K562 (cell line): ENCODE data around the gene ADAM22. TPM values are rescaled to one million over a fixed set of nuclear protein-coding genes. Genes with fewer than 3 reads are reported as not detected.

ENCODE experiments used
- ATF4 ChIP-seq: fragments of 450-650 bp; formaldehyde crosslinking; IDR thresholded peaks from 2 replicates; pipeline ENCODE4 v1.4.0; 2022; ENCODE audit warnings: mild to moderate bottlenecking, moderate library complexity
- CBX3 ChIP-seq, 2 experiments: IDR thresholded peaks; 1 replicate in 1 of 2; 2 replicates in 1 of 2; pipeline ENCODE4 v1.6.1; 2012; ENCODE audit warnings: inconsistent platforms in 2 of 2, low read length in 2 of 2, borderline replicate concordance in 1 of 2, control low read depth in 1 of 2
- LARP7 ChIP-seq: fragments of 450-650 bp; IDR thresholded peaks from 2 replicates; pipeline ENCODE4 v1.6.1; 2016
- NCOA1 ChIP-seq: fragments of 450-650 bp; IDR thresholded peaks from 2 replicates; pipeline ENCODE4 v1.6.1; 2016; ENCODE audit warnings: low read depth
- NEUROD1 ChIP-seq: fragments of 150-350 bp; IDR thresholded peaks from 2 replicates; pipeline ENCODE4 v1.6.1; 2014; ENCODE audit warnings: borderline replicate concordance, low read length, low read depth; ENCODE audit not compliant: partially characterized antibody
- NFIC ChIP-seq: fragments of 450-650 bp; IDR thresholded peaks from 2 replicates; pipeline ENCODE4 v1.6.1; 2017; ENCODE audit warnings: mild to moderate bottlenecking, inconsistent platforms
- SAP30 ChIP-seq: fragments of 200-600 bp; sonication (generic); IDR thresholded peaks from 2 replicates; pipeline ENCODE4 v1.6.1; 2012; ENCODE audit warnings: borderline replicate concordance, low read depth, mild to moderate bottlenecking, moderate library complexity, low read length, control low read depth, inconsistent platforms; ENCODE audit not compliant: insufficient read depth, poor library complexity, severe bottlenecking
- SMARCC2 ChIP-seq: fragments of 450-650 bp; IDR thresholded peaks from 2 replicates; pipeline ENCODE4 v1.6.1; 2017; ENCODE audit warnings: antibody characterized with exemption, moderate library complexity, mild to moderate bottlenecking, low read depth
- SRSF9 ChIP-seq: fragments of 200-400 bp; formaldehyde crosslinking; IDR thresholded peaks from 2 replicates; pipeline ENCODE4 v1.6.1; 2017; ENCODE audit warnings: low read depth, low read length, borderline replicate concordance
- TAL1 ChIP-seq: fragments of 450-650 bp; IDR thresholded peaks from 2 replicates; pipeline ENCODE4 v1.6.1; 2016; ENCODE audit warnings: mild to moderate bottlenecking
- ZFP36 ChIP-seq: fragments of 150-350 bp; IDR thresholded peaks from 2 replicates; pipeline ENCODE4 v1.6.1; 2018; ENCODE audit warnings: low read length, low read depth; ENCODE audit not compliant: partially characterized antibody
- ZKSCAN8 ChIP-seq: fragments of 200-800 bp; sonication (Bioruptor generic); IDR thresholded peaks from 2 replicates; pipeline ENCODE4 v1.6.1; 2016; ENCODE audit warnings: missing genetic modification characterization, missing compliant biosample characterization
- polyA plus RNA-seq, 8 experiments: library from polyadenylated mRNA; depleted of rRNA in 4 of 8; stranded (reverse) in 5 of 8; unstranded in 3 of 8; fragments of >200 nt; fragmentation: Nextera tagmentation in 2 of 8; fragmentation: Illumina TruSeq in 1 of 8; extraction: Ambion mirVana in 2 of 8; extraction: Trizol in 1 of 8; gene quantifications; 2 replicates each; pipeline versions ENCODE4 v1.2.1 to v1.2.3, GENCODE V29; 2011 to 2014; ENCODE audit warnings: inconsistent platforms in 1 of 8, missing spikeins in 1 of 8
- total RNA-seq, 7 experiments: library from RNA; depleted of rRNA in 6 of 7; stranded (reverse); fragments of >200 nt in 6 of 7; fragmentation: Illumina TruSeq in 2 of 7; extraction: Trizol in 2 of 7; gene quantifications; 2 replicates each; pipeline versions ENCODE4 v1.2.1 to v1.2.3, GENCODE V29; 2011 to 2021; ENCODE audit warnings: low replicate concordance in 1 of 7
- TF ChIP-seq, protein P1 (sequence below): sonication (generic); formaldehyde crosslinking; IDR thresholded peaks from 2 replicates; pipeline ENCODE4 v1.8.0; 2023; ENCODE audit warnings: missing genetic modification reagents, mild to moderate bottlenecking, borderline replicate concordance
- TF ChIP-seq, protein P2 (sequence below): fragments of 450-650 bp; formaldehyde crosslinking; conservative IDR thresholded peaks from 2 replicates; pipeline ENCODE4 v1.4.0; 2022; ENCODE audit warnings: mild to moderate bottlenecking, missing genetic modification characterization
- TF ChIP-seq, protein P3 (sequence below), 2 experiments: fragments of 450-650 bp in 1 of 2; sonication (generic) in 1 of 2; formaldehyde crosslinking in 1 of 2; IDR thresholded peaks in 1 of 2; conservative IDR thresholded peaks in 1 of 2; 2 replicates each; pipeline versions ENCODE4 v1.6.1 to v1.8.1; 2016 to 2023; ENCODE audit warnings: mild to moderate bottlenecking in 2 of 2, moderate library complexity in 2 of 2, inconsistent platforms in 1 of 2, missing genetic modification reagents in 1 of 2

The ADAM22 gene
- total and polyA plus RNA-seq, 9 of the 15 experiments (the other 6 are each of a cell fraction or from before 2014, with no cell fraction given) = 0.01 to 0.58 (median 0.18) TPM

- TF ChIP-seq, protein P1, sequence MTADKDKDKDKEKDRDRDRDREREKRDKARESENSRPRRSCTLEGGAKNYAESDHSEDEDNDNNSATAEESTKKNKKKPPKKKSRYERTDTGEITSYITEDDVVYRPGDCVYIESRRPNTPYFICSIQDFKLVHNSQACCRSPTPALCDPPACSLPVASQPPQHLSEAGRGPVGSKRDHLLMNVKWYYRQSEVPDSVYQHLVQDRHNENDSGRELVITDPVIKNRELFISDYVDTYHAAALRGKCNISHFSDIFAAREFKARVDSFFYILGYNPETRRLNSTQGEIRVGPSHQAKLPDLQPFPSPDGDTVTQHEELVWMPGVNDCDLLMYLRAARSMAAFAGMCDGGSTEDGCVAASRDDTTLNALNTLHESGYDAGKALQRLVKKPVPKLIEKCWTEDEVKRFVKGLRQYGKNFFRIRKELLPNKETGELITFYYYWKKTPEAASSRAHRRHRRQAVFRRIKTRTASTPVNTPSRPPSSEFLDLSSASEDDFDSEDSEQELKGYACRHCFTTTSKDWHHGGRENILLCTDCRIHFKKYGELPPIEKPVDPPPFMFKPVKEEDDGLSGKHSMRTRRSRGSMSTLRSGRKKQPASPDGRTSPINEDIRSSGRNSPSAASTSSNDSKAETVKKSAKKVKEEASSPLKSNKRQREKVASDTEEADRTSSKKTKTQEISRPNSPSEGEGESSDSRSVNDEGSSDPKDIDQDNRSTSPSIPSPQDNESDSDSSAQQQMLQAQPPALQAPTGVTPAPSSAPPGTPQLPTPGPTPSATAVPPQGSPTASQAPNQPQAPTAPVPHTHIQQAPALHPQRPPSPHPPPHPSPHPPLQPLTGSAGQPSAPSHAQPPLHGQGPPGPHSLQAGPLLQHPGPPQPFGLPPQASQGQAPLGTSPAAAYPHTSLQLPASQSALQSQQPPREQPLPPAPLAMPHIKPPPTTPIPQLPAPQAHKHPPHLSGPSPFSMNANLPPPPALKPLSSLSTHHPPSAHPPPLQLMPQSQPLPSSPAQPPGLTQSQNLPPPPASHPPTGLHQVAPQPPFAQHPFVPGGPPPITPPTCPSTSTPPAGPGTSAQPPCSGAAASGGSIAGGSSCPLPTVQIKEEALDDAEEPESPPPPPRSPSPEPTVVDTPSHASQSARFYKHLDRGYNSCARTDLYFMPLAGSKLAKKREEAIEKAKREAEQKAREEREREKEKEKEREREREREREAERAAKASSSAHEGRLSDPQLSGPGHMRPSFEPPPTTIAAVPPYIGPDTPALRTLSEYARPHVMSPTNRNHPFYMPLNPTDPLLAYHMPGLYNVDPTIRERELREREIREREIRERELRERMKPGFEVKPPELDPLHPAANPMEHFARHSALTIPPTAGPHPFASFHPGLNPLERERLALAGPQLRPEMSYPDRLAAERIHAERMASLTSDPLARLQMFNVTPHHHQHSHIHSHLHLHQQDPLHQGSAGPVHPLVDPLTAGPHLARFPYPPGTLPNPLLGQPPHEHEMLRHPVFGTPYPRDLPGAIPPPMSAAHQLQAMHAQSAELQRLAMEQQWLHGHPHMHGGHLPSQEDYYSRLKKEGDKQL (CRISPR knock-in tag) = no peak
- TF ChIP-seq SMARCC2 (no peak), LARP7 (no peak), TAL1 (no peak), NFIC (peak; percentile 26; the same call in 1 of the 2 replicates), NEUROD1 (no peak), CBX3 (IDR thresholded peaks at IDR 0.05; ENCODE audit: borderline replicate concordance in 1 of 2, low read length in 2 of 2) (no peak), ZFP36 (no peak), ATF4 (CRISPR knock-in tag) (no peak), SAP30 (no peak), ZKSCAN8 (CRISPR knock-in tag) (no peak), SRSF9 (no peak), NCOA1 (no peak)
- TF ChIP-seq, protein P2, sequence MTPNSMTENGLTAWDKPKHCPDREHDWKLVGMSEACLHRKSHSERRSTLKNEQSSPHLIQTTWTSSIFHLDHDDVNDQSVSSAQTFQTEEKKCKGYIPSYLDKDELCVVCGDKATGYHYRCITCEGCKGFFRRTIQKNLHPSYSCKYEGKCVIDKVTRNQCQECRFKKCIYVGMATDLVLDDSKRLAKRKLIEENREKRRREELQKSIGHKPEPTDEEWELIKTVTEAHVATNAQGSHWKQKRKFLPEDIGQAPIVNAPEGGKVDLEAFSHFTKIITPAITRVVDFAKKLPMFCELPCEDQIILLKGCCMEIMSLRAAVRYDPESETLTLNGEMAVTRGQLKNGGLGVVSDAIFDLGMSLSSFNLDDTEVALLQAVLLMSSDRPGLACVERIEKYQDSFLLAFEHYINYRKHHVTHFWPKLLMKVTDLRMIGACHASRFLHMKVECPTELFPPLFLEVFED (CRISPR knock-in tag) = no peak
- TF ChIP-seq, protein P3, sequence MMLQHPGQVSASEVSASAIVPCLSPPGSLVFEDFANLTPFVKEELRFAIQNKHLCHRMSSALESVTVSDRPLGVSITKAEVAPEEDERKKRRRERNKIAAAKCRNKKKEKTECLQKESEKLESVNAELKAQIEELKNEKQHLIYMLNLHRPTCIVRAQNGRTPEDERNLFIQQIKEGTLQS (IDR thresholded peaks at IDR 0.05) = 0 out of 2 replicates have a peak, but pooled peaks have one; percentile 24
- TF ChIP-seq, protein P3 (CRISPR knock-in tag; conservative IDR thresholded peaks at IDR 0.05) = no peak
Observed at GRCh38 chr7:88219781-88220747, 286.0 kb downstream of the ADAM22 start, which contains the start of gene SRI (continued).
